ENCODE measurements around the gene TTC21B.

TTC21B gene

GRCh38 chr2:165876712-165877111 lies 76.9 kb downstream of the TTC21B start:
- FAIRE-seq (no peak), DNase-seq (ENCODE audit: insufficient read length, low spot score) (no peak)
- no peak for TF ChIP-seq CTCF (IDR thresholded peaks at IDR 0.05; ENCODE audit: insufficient read depth, missing control alignments)

- FAIRE-seq = no peak
- DNase-seq (ENCODE audit: insufficient read length, low spot score) = no peak
- no peak for TF ChIP-seq CTCF (IDR thresholded peaks at IDR 0.05; ENCODE audit: insufficient read depth, missing control alignments)
These were observed 77.3 kb downstream of the TTC21B start for GRCh38 chr2:165876269-165876668.

GRCh38 chr2:165874445-165875039 lies 79.0 kb downstream of the TTC21B start:
- DNase-seq (ENCODE audit: insufficient read length, low spot score) (peak; percentile 21), FAIRE-seq (peak; percentile 84)

GRCh38 chr2:165872101-165872791 lies 81.3 kb downstream of the TTC21B start:
- FAIRE-seq (no peak), DNase-seq (ENCODE audit: insufficient read length, low spot score) (no peak)
- TF ChIP-seq CTCF (IDR thresholded peaks at IDR 0.05; ENCODE audit: insufficient read depth, missing control alignments) = no peak

More at GRCh38 chr2:165874445-165875039, 79.0 kb downstream of the TTC21B start:
- peak; percentile 73 for TF ChIP-seq CTCF (IDR thresholded peaks at IDR 0.05; ENCODE audit: insufficient read depth, missing control alignments)

GRCh38 chr2:165871025-165871424 lies 82.6 kb downstream of the TTC21B start:
- TF ChIP-seq CTCF (IDR thresholded peaks at IDR 0.05; ENCODE audit: insufficient read depth, missing control alignments) = no peak
- no peak for FAIRE-seq

GRCh38 chr2:165870346-165870745 lies 83.2 kb downstream of the TTC21B start:
- FAIRE-seq (no peak), DNase-seq (ENCODE audit: insufficient read length, low spot score) (no peak)
- no peak for TF ChIP-seq CTCF (IDR thresholded peaks at IDR 0.05; ENCODE audit: insufficient read depth, missing control alignments)

More at GRCh38 chr2:165871025-165871424, 82.6 kb downstream of the TTC21B start:
- no peak for DNase-seq (ENCODE audit: insufficient read length, low spot score)

- DNase-seq (ENCODE audit: insufficient read length, low spot score) = no peak
- no peak for FAIRE-seq
- TF ChIP-seq CTCF (IDR thresholded peaks at IDR 0.05; ENCODE audit: insufficient read depth, missing control alignments) = no peak
These were observed 85.4 kb downstream of the TTC21B start for GRCh38 chr2:165868211-165868610.
